Esophagus squamous epithelium (tissue), 4 donors: ENCODE data around the gene PRTG.

Experiments
- CTCF ChIP-seq, 6 experiments: fragments of 450-650 bp in 4 of 6; fragments of 200-600 bp in 2 of 6; sonication (generic) in 2 of 6; IDR thresholded peaks; one replicate each; pipeline ENCODE4 v1.5.1; 2016 to 2019; ENCODE audit warnings: antibody characterized with exemption in 6 of 6, mild to moderate bottlenecking in 4 of 6, moderate library complexity in 4 of 6
- POLR2A ChIP-seq, 4 donors: fragments of 450-650 bp; IDR thresholded peaks; one replicate each; pipeline ENCODE4 v1.6.1; 2017; ENCODE audit warnings: antibody characterized with exemption in 4 of 4, mild to moderate bottlenecking in 4 of 4, moderate library complexity in 3 of 4

DNA sequence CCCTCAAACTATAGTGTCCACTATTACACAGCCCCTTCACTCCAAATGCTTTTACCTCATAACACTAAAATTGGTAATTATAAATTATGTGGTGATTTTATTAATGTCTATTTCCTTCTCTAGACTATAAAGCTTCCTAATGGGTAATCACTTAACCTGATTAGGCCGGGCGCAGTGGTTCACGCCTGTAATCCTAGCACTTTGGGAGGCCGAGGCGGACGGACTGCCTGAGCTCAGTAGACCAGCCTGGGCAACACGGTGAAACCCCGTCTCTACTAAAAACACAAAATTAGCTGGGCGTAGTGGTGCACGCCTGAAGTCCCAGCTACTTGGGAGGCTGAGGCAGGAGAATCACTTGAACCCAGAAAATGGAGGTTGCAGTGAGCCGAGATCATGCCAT, 83.5 kb downstream of the PRTG start:
- TF ChIP-seq POLR2A (IDR thresholded peaks at IDR 0.05), result no peak
- TF ChIP-seq CTCF (IDR thresholded peaks at IDR 0.05), result no peak
